Measurements from ENCODE around the gene CNIH3. TPM values are rescaled to one million over a fixed set of nuclear protein-coding genes. Genes with fewer than 3 reads are reported as not detected.

CNIH3 gene
- total RNA-seq, 1 experiment from 2014 or later = 4.2 TPM

GRCh38 chr1:224759135-224759534 lies 143.0 kb downstream of the CNIH3 start:
- H3K4me1 ChIP-seq (ENCODE audit: insufficient read depth, low read length) = no peaks in the 10 kb centered on the region; the same call in 1 of the 2 replicates
- H2BK120ac ChIP-seq (ENCODE audit: low read depth, low read length, poor library complexity, severe bottlenecking) = no peak overlapping the region
- no peak for DNase-seq
- H3K14ac ChIP-seq (ENCODE audit: insufficient read depth, low read length) = no peak overlapping the region
- no peaks in the 10 kb centered on the region for H3K23me2 ChIP-seq (ENCODE audit: insufficient read length, low read depth, low read length, poor library complexity, severe bottlenecking)
- H2BK20ac ChIP-seq (ENCODE audit: low read depth, low read length, poor library complexity, severe bottlenecking) = no peak overlapping the region
- no peak overlapping the region for H4K91ac ChIP-seq (ENCODE audit: insufficient read length, low read depth, low read length)
- no peak overlapping the region for H4K8ac ChIP-seq (replicated peaks; ENCODE audit: insufficient read length, low read depth, low read length)
- Mint-ChIP-seq H3K27ac (no peak overlapping the region), H3K4me3 (no peak overlapping the region), H3K4me1 (peaks cover 12 to 17% of the 10 kb centered on the region in 2 experiments), H3K27me3 (ENCODE audit: low read depth) (peaks cover 5% of the 10 kb centered on the region), H3K9me3 (peaks cover 10 to 12% of the 10 kb centered on the region in 2 experiments), H3K36me3 (ENCODE audit: insufficient read depth in 1 of 3, low read depth in 3 of 3) (peaks cover 4 to 11% (median 4%) of the 10 kb centered on the region in 3 experiments; a peak in 5 of 7 replicates)
- H3K18ac ChIP-seq (ENCODE audit: insufficient read length, low read depth, low read length) = no peak overlapping the region
- H3K4ac ChIP-seq (ENCODE audit: low read depth, low read length) = no peak overlapping the region
- H3K23ac ChIP-seq (ENCODE audit: insufficient read length, low read depth, low read length) = no peak overlapping the region
- H2BK5ac ChIP-seq (ENCODE audit: insufficient read length, low read length) = no peak overlapping the region
- no CpG with 5 or more reads among the region's 1 CpG for WGBS (ENCODE audit: extremely low coverage, insufficient read length, low lambda C conversion rate)
- no peak overlapping the region for H2AFZ ChIP-seq (ENCODE audit: low read length)
- H2AK5ac ChIP-seq (ENCODE audit: insufficient read length, low read length) = no peak overlapping the region
- no peak overlapping the region for H3K4me2 ChIP-seq (ENCODE audit: insufficient read depth, insufficient read length, low read length)
- H4K5ac ChIP-seq (ENCODE audit: insufficient read length, low read depth, low read length) = no peak overlapping the region
- no peak for TF ChIP-seq CTCF (conservative IDR thresholded peaks at IDR 0.05)
- no peak overlapping the region for H2BK12ac ChIP-seq (ENCODE audit: insufficient read length, low read depth, low read length)
- H3K27ac ChIP-seq (ENCODE audit: insufficient read length, low read depth, low read length) = no peak overlapping the region
- H3K27me3 ChIP-seq (ENCODE audit: insufficient read depth, low read length) = no peaks in the 10 kb centered on the region
- no peak overlapping the region for H3T11ph ChIP-seq (ENCODE audit: low read length)
- H2BK15ac ChIP-seq (ENCODE audit: low read depth, low read length) = no peak overlapping the region
- no peak overlapping the region for H3K9ac ChIP-seq (ENCODE audit: extremely low read depth, insufficient read length, low read length)
- H3K9me3 ChIP-seq (ENCODE audit: control insufficient read depth, low read depth, low read length) = no peaks in the 10 kb centered on the region
- no peaks in the 10 kb centered on the region for H3K79me2 ChIP-seq (ENCODE audit: insufficient read depth, low read length)
- no peak overlapping the region for H3K56ac ChIP-seq (ENCODE audit: insufficient read length, low read depth, low read length)
- H3K79me1 ChIP-seq (ENCODE audit: insufficient read depth, low read depth, low read length, poor library complexity, severe bottlenecking) = no peaks in the 10 kb centered on the region
- no peaks in the 10 kb centered on the region for H4K20me1 ChIP-seq (ENCODE audit: control insufficient read depth, insufficient read depth, insufficient read length)
